GM13977 (cell line): ENCODE data around the gene PPP4R2.

Experiments
- DNase-seq: peaks from one replicate; pipeline ENCODE4 v3.0.0; 2012; ENCODE audit warnings: low spot score
- CTCF ChIP-seq: IDR thresholded peaks from 2 replicates; pipeline ENCODE4 v1.5.1; 2012; ENCODE audit warnings: mild to moderate bottlenecking, control low read depth; ENCODE audit not compliant: insufficient read depth; ENCODE audit errors: extremely low read depth, missing control alignments
- in situ Hi-C: fragments of 300-500 bp; cut with MboI; formaldehyde crosslinking; loops from one replicate; pipeline ENCODE4 v1.12.0; 2022; ENCODE audit warnings: low sequenced_read_pairs, low pct_unique_long_range_greater_than_20kb, mixed read lengths, inconsistent platforms; ENCODE audit not compliant: unreplicated experiment

PPP4R2 gene

GRCh38 chr3:73070675-73071575, 74.3 kb downstream of the PPP4R2 start:
- no peak for DNase-seq
- no peak for TF ChIP-seq CTCF
- in situ Hi-C loops = no loop called here

- TF ChIP-seq CTCF = no peak
- in situ Hi-C loops = no loop called here
- no peak for DNase-seq
Observed at GRCh38 chr3:73071952-73072351, 75.3 kb downstream of the PPP4R2 start.

GRCh38 chr3:73072634-73073033, 76.0 kb downstream of the PPP4R2 start:
- TF ChIP-seq CTCF = no peak
- no peak for DNase-seq
- in situ Hi-C loops = no loop called here

GRCh38 chr3:73073091-73073707, 76.6 kb downstream of the PPP4R2 start:
- TF ChIP-seq CTCF = no peak
- DNase-seq = no peak
- in situ Hi-C loops = no loop called here

GRCh38 chr3:73074781-73075180, 78.2 kb downstream of the PPP4R2 start:
- in situ Hi-C loops = loop anchor here (25.0 kb wide), 2 partner anchors 1212 to 1362 kb away; no protein-coding TSS in a partner anchor
- TF ChIP-seq CTCF = no peak
- DNase-seq = no peak

- no peak for TF ChIP-seq CTCF
- in situ Hi-C loops = loop anchor here (10.0 to 25.0 kb wide), 3 partner anchors 136 to 1368 kb away; no protein-coding TSS in a partner anchor
- DNase-seq = peak; percentile 45
Observed at GRCh38 chr3:73080216-73080966, 83.8 kb downstream of the PPP4R2 start.
